HEK293T (cell line): ENCODE measurements around the gene CGREF1.

Source experiments
- CTCF ChIA-PET: fragments of 350-600 bp; formaldehyde crosslinking; extraction: SDS; loops from one replicate; lab custom pipeline; 2021; ENCODE audit warnings: antibody characterized with exemption, inconsistent platforms; lab: Yijun Ruan, JAX
- POLR2A ChIA-PET: fragments of 350-600 bp; formaldehyde crosslinking; extraction: SDS; loops from one replicate; lab custom pipeline; 2020; ENCODE audit warnings: antibody characterized with exemption, inconsistent platforms; lab: Yijun Ruan, JAX
- DNase-seq: peaks from one replicate; pipeline ENCODE4 v3.0.0; 2012; ENCODE audit warnings: mixed read lengths; ENCODE audit errors: extremely low spot score
- ARNT ChIP-seq: fragments of 450-650 bp; IDR thresholded peaks from 2 replicates; pipeline ENCODE4 v1.6.1; 2017; ENCODE audit warnings: mild to moderate bottlenecking
- BHLHE40 ChIP-seq: fragments of 450-650 bp; IDR thresholded peaks from 2 replicates; pipeline ENCODE4 v1.6.1; 2016; ENCODE audit warnings: mild to moderate bottlenecking, moderate library complexity, borderline replicate concordance
- CTBP1 ChIP-seq: fragments of 450-650 bp; IDR thresholded peaks from 2 replicates; pipeline ENCODE4 v1.6.1; 2016; ENCODE audit warnings: borderline replicate concordance
- ELF4 ChIP-seq: fragments of 450-650 bp; IDR thresholded peaks from 2 replicates; pipeline ENCODE4 v1.6.1; 2017; ENCODE audit warnings: antibody characterized with exemption
- FOXA1 ChIP-seq: fragments of 450-650 bp; IDR thresholded peaks from 2 replicates; pipeline ENCODE4 v1.6.1; 2016; ENCODE audit warnings: mild to moderate bottlenecking
- FOXK2 ChIP-seq: fragments of 450-650 bp; IDR thresholded peaks from 2 replicates; pipeline ENCODE4 v1.6.1; 2016; ENCODE audit warnings: mild to moderate bottlenecking
- FOXM1 ChIP-seq: fragments of 450-650 bp; IDR thresholded peaks from 2 replicates; pipeline ENCODE4 v1.6.1; 2017; ENCODE audit warnings: mild to moderate bottlenecking, borderline replicate concordance
- HDGF ChIP-seq: fragments of 450-650 bp; IDR thresholded peaks from 2 replicates; pipeline ENCODE4 v1.6.1; 2017; ENCODE audit warnings: antibody characterized with exemption, borderline replicate concordance
- L3MBTL2 ChIP-seq: fragments of 450-650 bp; conservative IDR thresholded peaks from 2 replicates; pipeline ENCODE4 v1.6.1; 2016; ENCODE audit warnings: mild to moderate bottlenecking
- LEF1 ChIP-seq: fragments of 450-650 bp; IDR thresholded peaks from 2 replicates; pipeline ENCODE4 v1.6.1; 2017; ENCODE audit warnings: mild to moderate bottlenecking, borderline replicate concordance
- NFRKB ChIP-seq: fragments of 450-650 bp; IDR thresholded peaks from 2 replicates; pipeline ENCODE4 v1.6.1; 2016; ENCODE audit warnings: mild to moderate bottlenecking, moderate library complexity
- SP1 ChIP-seq: fragments of 450-650 bp; IDR thresholded peaks from 2 replicates; pipeline ENCODE4 v1.6.1; 2017
- SUZ12 ChIP-seq: fragments of 450-650 bp; IDR thresholded peaks from 2 replicates; pipeline ENCODE4 v1.6.1; 2016; ENCODE audit warnings: mild to moderate bottlenecking
- TARDBP ChIP-seq: fragments of 450-650 bp; IDR thresholded peaks from 2 replicates; pipeline ENCODE4 v1.6.1; 2016
- ZNF384 ChIP-seq: fragments of 450-650 bp; IDR thresholded peaks from 2 replicates; pipeline ENCODE4 v1.6.1; 2016
- TF ChIP-seq, protein P1 (sequence below): fragments of 450-650 bp; IDR thresholded peaks from 2 replicates; pipeline ENCODE4 v1.6.1; 2016

The CGREF1 gene

DNA sequence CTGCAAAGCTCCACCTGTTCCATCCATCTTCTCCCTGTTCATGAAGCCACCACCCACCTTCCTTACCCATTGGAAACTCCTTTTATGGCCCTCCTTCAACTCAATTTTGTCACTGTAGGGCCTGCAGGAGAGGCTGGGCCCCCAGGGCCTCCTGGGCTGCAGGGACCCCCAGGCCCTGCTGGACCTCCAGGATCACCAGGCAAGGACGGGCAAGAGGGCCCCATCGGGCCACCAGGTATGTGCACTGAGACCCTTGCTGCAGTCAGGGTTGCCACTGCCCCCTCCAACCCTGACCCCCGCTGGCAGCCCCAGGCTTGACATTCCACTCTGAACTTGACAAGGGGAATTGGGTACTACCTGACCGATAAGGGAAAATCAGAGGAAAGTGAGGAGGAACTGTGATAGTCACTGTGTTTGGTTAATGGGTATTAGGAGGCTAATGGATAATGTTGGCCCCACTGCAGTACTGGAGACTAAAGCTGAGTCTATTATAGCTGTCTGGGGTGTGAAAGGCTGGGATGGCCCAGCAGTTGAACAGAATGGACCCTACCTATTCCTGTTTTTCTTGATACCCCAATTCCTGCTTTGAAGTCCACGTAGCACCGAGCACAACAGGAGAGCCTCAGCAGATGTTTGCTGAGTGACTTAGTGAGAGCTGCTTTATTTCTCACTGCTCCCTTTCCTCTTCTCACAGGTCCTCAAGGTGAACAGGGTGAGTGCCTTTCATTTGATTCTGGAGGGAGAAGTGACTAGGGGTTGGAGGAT lies 34.4 kb downstream of the CGREF1 start:
- ChIA-PET CTCF (interaction anchor here (1.0 to 1.3 kb wide), 2 partner anchors 123 to 130 kb away, joined by 6 read pairs; no protein-coding TSS in a partner anchor), POLR2A (interaction anchor here (0.9 to 7.4 kb wide), 5 partner anchors 12 to 123 kb away, joined by 3 to 76 read pairs (median 30); partner anchors contain the start of genes ABHD1, AGBL5 and OST4)
- no peak for TF ChIP-seq ELF4
- TF ChIP-seq BHLHE40, result no peak
- TF ChIP-seq SP1, result no peak
- no peak for TF ChIP-seq ARNT
- no peak for TF ChIP-seq ZNF384
- TF ChIP-seq TARDBP, result no peak
- TF ChIP-seq FOXK2, result no peak
- TF ChIP-seq, protein P1, sequence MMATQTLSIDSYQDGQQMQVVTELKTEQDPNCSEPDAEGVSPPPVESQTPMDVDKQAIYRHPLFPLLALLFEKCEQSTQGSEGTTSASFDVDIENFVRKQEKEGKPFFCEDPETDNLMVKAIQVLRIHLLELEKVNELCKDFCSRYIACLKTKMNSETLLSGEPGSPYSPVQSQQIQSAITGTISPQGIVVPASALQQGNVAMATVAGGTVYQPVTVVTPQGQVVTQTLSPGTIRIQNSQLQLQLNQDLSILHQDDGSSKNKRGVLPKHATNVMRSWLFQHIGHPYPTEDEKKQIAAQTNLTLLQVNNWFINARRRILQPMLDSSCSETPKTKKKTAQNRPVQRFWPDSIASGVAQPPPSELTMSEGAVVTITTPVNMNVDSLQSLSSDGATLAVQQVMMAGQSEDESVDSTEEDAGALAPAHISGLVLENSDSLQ, result no peak
- no peak for TF ChIP-seq FOXA1
- no peak for TF ChIP-seq FOXM1
- no peak for TF ChIP-seq LEF1
- no peak for TF ChIP-seq SUZ12
- TF ChIP-seq NFRKB, result no peak
- no peak for TF ChIP-seq HDGF
- TF ChIP-seq CTBP1, result no peak
- no peak for TF ChIP-seq L3MBTL2
- no peak for DNase-seq

DNA sequence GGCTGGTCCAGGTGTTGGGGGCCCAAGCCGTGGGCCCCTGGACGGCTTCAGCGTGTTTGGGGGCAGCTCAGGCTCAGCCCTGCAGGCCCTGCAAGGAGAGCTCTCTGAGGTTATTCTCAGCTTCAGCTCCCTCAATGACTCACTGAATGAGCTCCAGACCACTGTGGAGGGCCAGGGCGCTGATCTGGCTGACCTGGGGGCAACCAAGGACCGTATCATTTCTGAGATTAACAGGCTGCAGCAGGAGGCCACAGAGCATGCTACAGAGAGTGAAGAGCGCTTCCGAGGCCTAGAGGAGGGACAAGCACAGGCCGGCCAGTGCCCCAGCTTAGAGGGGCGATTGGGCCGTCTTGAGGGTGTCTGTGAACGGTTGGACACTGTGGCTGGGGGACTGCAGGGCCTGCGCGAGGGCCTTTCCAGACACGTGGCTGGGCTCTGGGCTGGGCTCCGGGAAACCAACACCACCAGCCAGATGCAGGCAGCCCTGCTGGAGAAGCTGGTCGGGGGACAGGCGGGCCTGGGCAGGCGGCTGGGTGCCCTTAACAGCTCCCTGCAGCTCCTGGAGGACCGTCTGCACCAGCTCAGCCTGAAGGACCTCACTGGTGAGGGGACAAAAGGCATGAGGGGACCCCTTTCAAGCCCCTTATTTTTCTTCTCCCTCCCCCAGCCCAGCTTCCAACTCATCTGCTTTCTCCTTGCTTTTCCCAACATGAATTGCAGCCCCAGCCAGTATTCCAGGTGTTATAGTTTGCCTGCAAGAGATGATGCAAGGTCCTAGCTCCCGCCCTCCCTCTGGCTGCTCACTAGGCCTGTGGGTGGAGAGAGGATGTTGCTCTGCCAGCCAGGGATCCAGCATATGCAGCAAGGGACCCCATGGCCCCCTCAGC lies 35.3 kb downstream of the CGREF1 start:
- CTCF ChIA-PET, result interaction anchor here (0.9 to 1.2 kb wide), 2 partner anchors 8 to 33 kb away, joined by 3 to 4 read pairs; no protein-coding TSS in a partner anchor
- no peak for TF ChIP-seq ARNT
- no peak for TF ChIP-seq NFRKB
- TF ChIP-seq TARDBP, result no peak
- TF ChIP-seq BHLHE40, result no peak
- no peak for TF ChIP-seq SP1
- no peak for TF ChIP-seq FOXA1
- no peak for TF ChIP-seq LEF1
- TF ChIP-seq L3MBTL2, result no peak
- TF ChIP-seq ZNF384, result no peak
- TF ChIP-seq, protein P1, result no peak
- TF ChIP-seq FOXM1, result no peak
- TF ChIP-seq ELF4, result no peak
- TF ChIP-seq SUZ12, result no peak
- TF ChIP-seq FOXK2, result no peak
- TF ChIP-seq HDGF, result no peak
- POLR2A ChIA-PET, result interaction anchor here (0.9 to 7.4 kb wide), 4 partner anchors 12 to 123 kb away, joined by 3 to 76 read pairs (median 16); partner anchors contain the start of genes AGBL5 and OST4
- DNase-seq, result no peak

DNA sequence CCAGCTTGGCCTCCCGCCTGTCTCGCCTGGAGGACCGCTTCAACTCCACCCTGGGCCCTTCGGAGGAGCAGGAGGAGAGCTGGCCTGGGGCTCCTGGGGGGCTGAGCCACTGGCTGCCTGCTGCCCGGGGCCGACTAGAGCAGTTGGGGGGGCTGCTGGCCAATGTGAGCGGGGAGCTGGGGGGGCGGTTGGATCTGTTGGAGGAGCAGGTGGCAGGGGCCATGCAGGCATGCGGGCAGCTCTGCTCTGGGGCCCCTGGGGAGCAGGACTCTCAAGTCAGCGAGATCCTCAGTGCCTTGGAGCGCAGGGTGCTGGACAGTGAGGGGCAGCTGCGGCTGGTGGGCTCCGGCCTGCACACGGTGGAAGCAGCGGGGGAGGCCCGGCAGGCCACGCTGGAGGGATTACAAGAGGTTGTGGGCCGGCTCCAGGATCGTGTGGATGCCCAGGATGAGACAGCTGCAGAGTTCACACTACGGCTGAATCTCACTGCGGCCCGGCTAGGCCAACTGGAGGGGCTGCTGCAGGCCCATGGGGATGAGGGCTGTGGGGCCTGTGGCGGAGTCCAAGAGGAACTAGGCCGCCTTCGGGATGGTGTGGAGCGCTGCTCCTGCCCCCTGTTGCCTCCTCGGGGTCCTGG lies 36.0 kb downstream of the CGREF1 start:
- no peak for DNase-seq
- CTCF ChIA-PET, result interaction anchor here (0.5 to 1.2 kb wide), 3 partner anchors 9 to 66 kb away, joined by 3 to 4 read pairs (median 3); no protein-coding TSS in a partner anchor
- no peak for TF ChIP-seq ELF4
- TF ChIP-seq, protein P1, result no peak
- TF ChIP-seq SP1, result no peak
- TF ChIP-seq TARDBP, result no peak
- no peak for TF ChIP-seq FOXM1
- no peak for TF ChIP-seq L3MBTL2
- TF ChIP-seq FOXA1, result no peak
- TF ChIP-seq ZNF384, result no peak
- TF ChIP-seq ARNT, result no peak
- TF ChIP-seq FOXK2, result no peak
- no peak for TF ChIP-seq LEF1
- TF ChIP-seq CTBP1, result no peak
- TF ChIP-seq HDGF, result no peak
- TF ChIP-seq BHLHE40, result no peak
- no peak for TF ChIP-seq NFRKB
- TF ChIP-seq SUZ12, result no peak
- POLR2A ChIA-PET, result interaction anchor here (0.9 to 7.4 kb wide), 3 partner anchors 11 to 122 kb away, joined by 3 to 76 read pairs (median 30); partner anchors contain the start of genes AGBL5 and OST4

DNA sequence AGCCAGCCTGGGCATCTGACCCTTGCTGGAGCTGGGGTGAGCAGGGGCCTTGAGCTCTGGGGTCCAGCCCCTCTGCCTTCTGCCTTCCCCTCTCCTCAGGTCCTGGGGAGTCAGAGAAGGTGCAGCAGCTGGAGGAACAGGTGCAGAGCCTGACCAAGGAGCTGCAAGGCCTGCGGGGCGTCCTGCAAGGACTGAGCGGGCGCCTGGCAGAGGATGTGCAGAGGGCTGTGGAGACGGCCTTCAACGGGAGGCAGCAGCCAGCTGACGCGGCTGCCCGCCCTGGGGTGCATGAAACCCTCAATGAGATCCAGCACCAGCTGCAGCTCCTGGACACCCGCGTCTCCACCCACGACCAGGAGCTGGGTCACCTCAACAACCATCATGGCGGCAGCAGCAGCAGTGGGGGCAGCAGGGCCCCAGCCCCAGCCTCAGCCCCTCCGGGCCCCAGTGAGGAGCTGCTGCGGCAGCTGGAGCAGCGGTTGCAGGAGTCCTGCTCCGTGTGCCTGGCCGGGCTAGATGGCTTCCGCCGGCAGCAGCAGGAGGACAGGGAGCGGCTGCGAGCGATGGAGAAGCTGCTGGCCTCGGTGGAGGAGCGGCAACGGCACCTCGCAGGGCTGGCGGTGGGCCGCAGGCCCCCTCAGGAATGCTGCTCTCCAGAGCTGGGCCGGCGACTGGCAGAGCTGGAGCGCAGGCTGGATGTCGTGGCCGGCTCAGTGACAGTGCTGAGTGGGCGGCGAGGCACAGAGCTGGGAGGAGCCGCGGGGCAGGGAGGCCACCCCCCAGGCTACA lies 36.8 kb downstream of the CGREF1 start:
- ChIA-PET CTCF (interaction anchor here (0.5 to 2.0 kb wide), 3 partner anchors 9 to 66 kb away, joined by 3 to 5 read pairs (median 3); no protein-coding TSS in a partner anchor), POLR2A (interaction anchor here (0.9 to 7.4 kb wide), 5 partner anchors 8 to 122 kb away, joined by 3 to 76 read pairs (median 4); partner anchors contain the start of genes AGBL5 and OST4)
- DNase-seq, result no peak
- TF ChIP-seq LEF1 (no peak), L3MBTL2 (no peak), FOXM1 (no peak), NFRKB (no peak), ARNT (no peak), BHLHE40 (no peak), TARDBP (no peak), HDGF (no peak), FOXA1 (no peak), SP1 (no peak), ZNF384 (no peak)
- TF ChIP-seq, protein P1, result no peak
